BE2C (cell line): ENCODE results near the gene PIP4P1.

Experiments
- DNase-seq: peaks from one replicate; pipeline ENCODE4 v3.0.0-alpha.2; 2020
- H3K27me3 ChIP-seq: fragments of 250-450 bp; sonication (Bioruptor Pico); 2 replicates; pipeline ENCODE4 v1.5.1; 2020; ENCODE audit warnings: mild to moderate bottlenecking
- H3K36me3 ChIP-seq: fragments of 250-450 bp; sonication (Bioruptor Pico); 2 replicates; pipeline ENCODE4 v1.5.1; 2020; ENCODE audit warnings: mild to moderate bottlenecking
- H3K4me1 ChIP-seq: fragments of 250-450 bp; sonication (Bioruptor Pico); 2 replicates; pipeline ENCODE4 v1.5.1; 2020
- H3K4me3 ChIP-seq: 2 replicates; pipeline ENCODE4 v1.5.1; 2011; ENCODE audit warnings: low read depth, low read length
- H3K9me3 ChIP-seq: fragments of 250-450 bp; sonication (Bioruptor Pico); 2 replicates; pipeline ENCODE4 v1.5.1; 2020
- TF ChIP-seq, protein P1 (sequence below): IDR thresholded peaks from 2 replicates; pipeline ENCODE4 v1.5.1; 2012; ENCODE audit warnings: mild to moderate bottlenecking, low read depth, low read length

The PIP4P1 gene

DNA sequence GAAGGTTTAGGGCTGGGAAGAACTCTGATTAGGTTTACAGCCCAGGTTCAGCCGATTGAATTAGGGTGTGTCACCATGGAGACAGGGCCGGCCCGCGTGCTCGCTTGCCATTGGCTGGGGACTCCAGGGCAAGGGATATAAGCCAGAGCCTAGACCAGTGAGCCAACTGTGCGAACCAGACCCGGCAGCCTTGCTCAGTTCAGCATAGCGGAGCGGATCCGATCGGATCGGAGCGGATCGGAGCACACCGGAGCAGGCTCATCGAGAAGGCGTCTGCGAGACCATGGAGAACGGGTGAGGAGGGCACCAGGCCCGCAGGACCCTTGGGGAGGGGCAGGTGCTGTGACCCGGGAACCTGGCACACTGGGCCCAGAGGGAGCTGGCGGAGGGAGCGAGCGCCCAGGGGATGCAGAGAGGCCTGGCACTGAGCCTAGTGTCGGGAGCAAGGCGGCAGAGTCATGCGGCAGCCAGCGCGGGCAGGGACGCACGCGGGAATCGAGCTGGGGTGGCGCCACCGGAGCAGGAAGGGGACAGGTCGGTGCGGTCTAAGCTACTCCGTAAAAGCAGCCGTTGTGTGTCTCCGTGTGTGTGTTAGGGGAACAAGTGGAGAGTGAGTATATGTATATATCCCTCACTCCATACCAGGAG lies 8.1 kb upstream of the PIP4P1 start, which contains the start of gene PNP:
PNP (plus strand) TSS at position 165 of the 648 bp plus-strand sequence; CDS start at position 284, 119 bp downstream.
- TF ChIP-seq, protein P1, sequence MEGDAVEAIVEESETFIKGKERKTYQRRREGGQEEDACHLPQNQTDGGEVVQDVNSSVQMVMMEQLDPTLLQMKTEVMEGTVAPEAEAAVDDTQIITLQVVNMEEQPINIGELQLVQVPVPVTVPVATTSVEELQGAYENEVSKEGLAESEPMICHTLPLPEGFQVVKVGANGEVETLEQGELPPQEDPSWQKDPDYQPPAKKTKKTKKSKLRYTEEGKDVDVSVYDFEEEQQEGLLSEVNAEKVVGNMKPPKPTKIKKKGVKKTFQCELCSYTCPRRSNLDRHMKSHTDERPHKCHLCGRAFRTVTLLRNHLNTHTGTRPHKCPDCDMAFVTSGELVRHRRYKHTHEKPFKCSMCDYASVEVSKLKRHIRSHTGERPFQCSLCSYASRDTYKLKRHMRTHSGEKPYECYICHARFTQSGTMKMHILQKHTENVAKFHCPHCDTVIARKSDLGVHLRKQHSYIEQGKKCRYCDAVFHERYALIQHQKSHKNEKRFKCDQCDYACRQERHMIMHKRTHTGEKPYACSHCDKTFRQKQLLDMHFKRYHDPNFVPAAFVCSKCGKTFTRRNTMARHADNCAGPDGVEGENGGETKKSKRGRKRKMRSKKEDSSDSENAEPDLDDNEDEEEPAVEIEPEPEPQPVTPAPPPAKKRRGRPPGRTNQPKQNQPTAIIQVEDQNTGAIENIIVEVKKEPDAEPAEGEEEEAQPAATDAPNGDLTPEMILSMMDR, result no peak
- Histone ChIP-seq H3K27me3 (no peaks in the 10 kb centered on the region), H3K4me1 (no peaks in the 10 kb centered on the region), H3K4me3 (peak within 1 kb of the TSS; percentile 99), H3K36me3 (peaks cover 27% of the 10 kb centered on the region), H3K9me3 (no peaks in the 10 kb centered on the region)
- peak; percentile 95 for DNase-seq

- Histone ChIP-seq H3K4me3 (peak overlapping the region; percentile 99), H3K27me3 (no peaks in the 10 kb centered on the region), H3K36me3 (peaks cover 22% of the 10 kb centered on the region), H3K9me3 (no peaks in the 10 kb centered on the region), H3K4me1 (no peaks in the 10 kb centered on the region)
- TF ChIP-seq, protein P1, result no peak
- DNase-seq, result peak; percentile 39
These were observed 7.6 kb upstream of the PIP4P1 start for GRCh38 chr14:20468764-20469241.

- H3K4me1 ChIP-seq, result no peaks in the 10 kb centered on the region
- peak; percentile 19 for DNase-seq
- no peaks in the 10 kb centered on the region for H3K27me3 ChIP-seq
- TF ChIP-seq, protein P1, result no peak
- H3K4me3 ChIP-seq, result peak overlapping the region; percentile 83
- H3K9me3 ChIP-seq, result no peaks in the 10 kb centered on the region
- H3K36me3 ChIP-seq, result peaks cover 37% of the 10 kb centered on the region
These were observed 593 bp downstream of the PIP4P1 start for GRCh38 chr14:20460458-20461224.

- Histone ChIP-seq H3K9me3 (no peaks in the 10 kb centered on the region), H3K36me3 (peaks cover 37% of the 10 kb centered on the region), H3K4me3 (no peak overlapping the region), H3K4me1 (no peaks in the 10 kb centered on the region), H3K27me3 (no peaks in the 10 kb centered on the region)
- no peak for DNase-seq
- TF ChIP-seq, protein P1, result no peak
These were observed 3.0 kb downstream of the PIP4P1 start for GRCh38 chr14:20458031-20458789.

DNA sequence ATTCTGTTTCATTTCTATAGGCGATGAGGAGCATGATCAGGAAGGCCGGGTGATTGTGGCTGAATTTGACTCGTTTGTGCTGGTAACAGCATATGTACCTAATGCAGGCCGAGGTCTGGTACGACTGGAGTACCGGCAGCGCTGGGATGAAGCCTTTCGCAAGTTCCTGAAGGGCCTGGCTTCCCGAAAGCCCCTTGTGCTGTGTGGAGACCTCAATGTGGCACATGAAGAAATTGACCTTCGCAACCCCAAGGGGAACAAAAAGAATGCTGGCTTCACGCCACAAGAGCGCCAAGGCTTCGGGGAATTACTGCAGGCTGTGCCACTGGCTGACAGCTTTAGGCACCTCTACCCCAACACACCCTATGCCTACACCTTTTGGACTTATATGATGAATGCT lies 4.3 kb downstream of the PIP4P1 start:
- H3K36me3 ChIP-seq, result peaks cover 40% of the 10 kb centered on the region
- no peaks in the 10 kb centered on the region for H3K27me3 ChIP-seq
- no peaks in the 10 kb centered on the region for H3K4me1 ChIP-seq
- TF ChIP-seq, protein P1, result no peak
- H3K9me3 ChIP-seq, result no peaks in the 10 kb centered on the region
- DNase-seq, result no peak
- H3K4me3 ChIP-seq, result peak overlapping the region; percentile 97
